HEK293T (cell line): Measurements from ENCODE around the gene EXOSC6.
"Not testable (repeated sequence)": the region's sequence is repeated elsewhere in the genome, so short reads cannot be mapped to it uniquely, and the experiment has no call there.

Source experiments
- ARNT ChIP-seq: fragments of 450-650 bp; IDR thresholded peaks from 2 replicates; pipeline ENCODE4 v1.6.1; 2017; ENCODE audit warnings: mild to moderate bottlenecking
- CTBP1 ChIP-seq: fragments of 450-650 bp; IDR thresholded peaks from 2 replicates; pipeline ENCODE4 v1.6.1; 2016; ENCODE audit warnings: borderline replicate concordance
- ELF4 ChIP-seq: fragments of 450-650 bp; IDR thresholded peaks from 2 replicates; pipeline ENCODE4 v1.6.1; 2017; ENCODE audit warnings: antibody characterized with exemption
- FOXM1 ChIP-seq: fragments of 450-650 bp; IDR thresholded peaks from 2 replicates; pipeline ENCODE4 v1.6.1; 2017; ENCODE audit warnings: mild to moderate bottlenecking, borderline replicate concordance
- SP1 ChIP-seq: fragments of 450-650 bp; IDR thresholded peaks from 2 replicates; pipeline ENCODE4 v1.6.1; 2017
- SUZ12 ChIP-seq: fragments of 450-650 bp; IDR thresholded peaks from 2 replicates; pipeline ENCODE4 v1.6.1; 2016; ENCODE audit warnings: mild to moderate bottlenecking
- TARDBP ChIP-seq: fragments of 450-650 bp; IDR thresholded peaks from 2 replicates; pipeline ENCODE4 v1.6.1; 2016

- TF ChIP-seq SP1, ELF4, SUZ12, TARDBP, ARNT, FOXM1, CTBP1: not testable (repeated sequence)
Measured at GRCh38 chr16:70223971-70224513, 27.7 kb downstream of the EXOSC6 start.
